Astrocyte (in vitro differentiated cells and primary cell): Measurements from ENCODE around the gene THOP1.

ENCODE experiments used
- CTCF ChIP-seq: IDR thresholded peaks from 2 replicates; pipeline ENCODE4 v1.5.1; 2011; ENCODE audit warnings: low read depth, mild to moderate bottlenecking, inconsistent platforms, low read length, moderate library complexity; ENCODE audit not compliant: insufficient read depth
- EZH2 ChIP-seq: IDR thresholded peaks from 2 replicates; pipeline ENCODE4 v1.6.1; 2012; ENCODE audit warnings: mild to moderate bottlenecking, low read length, inconsistent platforms; ENCODE audit not compliant: insufficient read depth

- TF ChIP-seq CTCF, result no peak
- TF ChIP-seq EZH2, result no peak
Observed at GRCh38 chr19:2854849-2855248, 69.5 kb downstream of the THOP1 start.
